HG03457 (cell line): ENCODE measurements around the gene CCDC74B.
"Not testable (repeated sequence)": the region's sequence is repeated elsewhere in the genome, so short reads cannot be mapped to it uniquely, and the experiment has no call there.

Experiments
- ATAC-seq: cut with Tn5 transposase; IDR thresholded peaks from one replicate; pipeline ENCODE4 v1.9.1; 2021; ENCODE audit warnings: moderate number of reproducible peaks; ENCODE audit not compliant: unreplicated experiment

CCDC74B gene

DNA sequence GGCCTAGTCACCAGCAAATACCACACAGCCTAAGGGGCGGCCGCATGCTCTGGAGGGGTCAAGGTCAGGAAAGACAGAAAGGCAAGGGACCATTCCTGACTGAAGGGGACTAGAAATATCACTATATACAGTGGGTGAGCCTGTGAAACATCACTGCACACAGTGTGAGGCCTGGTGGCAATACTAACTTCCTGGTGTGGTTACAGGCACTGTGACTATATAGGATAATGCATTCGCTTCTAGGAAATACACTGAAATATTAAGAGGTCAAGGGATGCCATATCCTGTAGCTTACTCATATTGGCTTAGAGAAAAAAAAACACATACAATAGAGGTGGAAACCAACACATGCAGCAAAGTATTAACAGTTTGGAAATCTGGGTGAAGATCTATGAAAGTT is 24.3 kb upstream of the CCDC74B start:
- not testable (repeated sequence) for ATAC-seq

DNA sequence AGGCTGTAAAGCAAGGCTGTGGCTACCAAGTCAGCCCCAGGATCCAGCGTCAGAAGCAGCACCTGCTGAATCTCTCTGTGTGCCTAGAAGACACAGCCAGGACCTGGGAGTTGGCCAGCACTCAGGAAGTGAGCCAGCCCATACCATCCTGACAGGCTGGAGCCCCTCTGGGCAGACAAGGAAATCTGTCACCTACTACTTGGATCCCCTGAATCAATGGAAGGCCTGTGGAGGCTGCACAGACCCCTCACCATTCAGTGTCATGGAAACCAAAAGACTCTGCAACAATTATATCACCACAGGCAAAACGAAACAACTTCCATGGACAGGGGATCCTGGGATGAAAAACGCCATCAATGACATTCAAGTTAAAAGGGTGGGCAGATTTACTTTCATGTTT is 21.7 kb upstream of the CCDC74B start:
- ATAC-seq = not testable (repeated sequence)

DNA sequence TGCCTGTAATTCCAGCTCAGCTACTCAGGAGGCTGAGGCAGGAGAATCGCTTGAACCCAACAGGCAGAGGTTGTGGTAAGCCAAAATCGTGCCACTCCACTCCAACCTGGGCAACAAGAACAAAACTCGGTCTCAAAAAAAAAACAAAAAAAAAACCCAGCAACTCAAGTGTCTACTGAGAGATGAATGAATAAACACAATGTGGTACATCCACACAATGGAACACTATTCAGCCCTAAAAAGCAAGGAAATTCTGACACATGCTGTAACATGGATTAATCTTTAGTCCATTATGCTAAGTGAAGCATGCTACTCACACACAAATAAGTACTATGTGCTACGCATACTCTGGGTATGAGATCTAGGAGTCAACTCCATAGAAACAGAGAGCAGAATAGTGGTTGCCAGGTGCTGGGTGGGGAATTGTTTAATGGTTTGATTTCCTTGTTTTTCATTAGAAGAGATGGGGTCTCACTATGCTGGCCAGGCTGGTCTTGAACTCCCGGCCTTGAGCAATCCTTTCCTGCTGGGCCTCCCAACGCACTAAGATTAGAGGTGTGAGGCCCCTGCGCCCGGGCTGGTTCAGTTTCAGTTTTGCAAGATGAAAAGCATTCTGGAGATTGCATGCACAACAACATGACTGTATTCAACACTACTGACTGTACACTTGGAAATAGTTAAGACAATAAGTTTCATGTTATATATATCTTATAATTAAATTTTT is 20.5 kb upstream of the CCDC74B start:
- no peak for ATAC-seq

DNA sequence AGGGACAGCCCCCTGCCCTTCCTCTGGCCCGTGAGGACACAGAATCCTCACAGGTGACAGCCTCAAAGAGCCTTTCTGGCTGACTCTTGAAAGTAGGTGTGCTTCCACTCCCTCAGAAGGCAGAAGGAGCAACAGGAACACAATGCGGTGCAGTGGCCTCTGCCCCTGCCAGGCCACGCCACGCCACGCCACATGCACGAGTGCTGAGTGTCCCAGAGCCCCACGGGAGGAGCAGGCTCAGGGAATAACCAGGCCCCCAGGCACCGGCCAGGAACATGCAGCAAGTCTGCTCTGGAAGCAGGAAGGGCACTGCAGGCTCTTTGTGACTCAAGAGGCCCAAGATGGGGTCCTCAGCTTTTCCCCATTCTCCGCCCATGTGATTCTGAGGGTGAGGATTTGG is 18.1 kb upstream of the CCDC74B start:
- no peak for ATAC-seq

- not testable (repeated sequence) for ATAC-seq
Observed at GRCh38 chr2:130162486-130162885, 17.6 kb upstream of the CCDC74B start.

DNA sequence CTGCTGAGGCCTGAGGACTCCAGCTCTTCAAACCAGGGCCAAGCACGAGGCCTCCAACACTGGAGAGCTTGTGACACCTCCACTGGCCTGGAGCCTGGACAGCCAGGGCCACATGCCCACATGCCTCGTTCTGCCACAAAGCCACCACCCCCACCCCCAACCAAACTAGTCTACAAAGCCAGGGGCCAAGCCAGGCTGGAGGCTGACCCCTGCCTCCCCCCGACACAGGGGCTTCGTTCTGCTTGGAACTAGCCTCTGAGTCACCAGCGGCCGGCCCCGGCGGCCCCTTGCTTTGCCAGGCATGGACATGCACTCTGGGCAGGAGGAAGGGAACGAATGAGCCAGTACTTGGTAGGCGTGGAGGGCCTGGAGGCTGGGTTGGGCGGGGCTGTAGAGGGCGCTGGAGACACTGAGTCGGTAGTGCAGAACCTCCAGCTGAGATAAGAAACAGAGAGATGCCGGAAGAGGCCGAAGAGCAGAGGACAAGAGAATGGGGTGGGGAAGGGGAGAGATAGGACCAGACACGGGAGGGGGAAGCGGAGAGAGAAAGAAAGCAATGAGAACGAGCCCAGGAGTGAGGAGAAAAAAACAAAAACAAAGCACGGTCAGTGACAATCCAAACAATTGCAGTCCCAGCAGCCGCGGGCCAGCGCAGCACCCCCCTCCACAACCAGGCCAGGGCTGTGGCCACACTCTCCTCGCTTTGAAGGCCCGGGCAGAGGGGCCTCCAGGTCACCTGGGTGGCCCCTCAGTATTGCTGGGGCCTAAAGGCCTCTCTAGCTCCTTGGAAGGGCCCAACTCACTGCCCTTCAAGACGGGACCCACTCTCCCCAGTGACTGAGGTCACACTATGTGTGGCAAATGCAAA is 16.2 kb upstream of the CCDC74B start:
- not testable (repeated sequence) for ATAC-seq

DNA sequence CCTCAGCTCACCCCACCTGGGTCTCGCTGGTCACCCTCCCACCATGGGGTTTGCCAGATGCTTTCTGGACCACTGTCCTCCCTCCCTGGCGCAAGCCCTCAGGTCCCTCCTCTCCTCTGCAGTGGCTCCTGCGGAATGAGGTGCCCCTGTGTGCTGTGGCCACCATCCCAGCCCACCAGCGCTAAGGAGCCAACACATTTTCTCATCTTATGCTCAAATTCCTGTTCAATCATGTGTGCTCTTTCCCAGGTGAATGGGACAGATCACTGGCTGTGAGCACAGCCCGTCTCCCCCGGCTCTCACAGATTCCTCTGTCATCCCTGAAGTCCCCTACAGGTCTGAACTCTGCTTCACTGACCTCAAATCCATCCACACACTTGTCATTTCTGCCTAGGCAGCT is 15.2 kb upstream of the CCDC74B start:
- no peak for ATAC-seq

GRCh38 chr2:130159376-130159775 is 14.5 kb upstream of the CCDC74B start:
- ATAC-seq = not testable (repeated sequence)

GRCh38 chr2:130158631-130159030 is 13.7 kb upstream of the CCDC74B start:
- ATAC-seq = no peak

GRCh38 chr2:130157825-130158514 is 13.1 kb upstream of the CCDC74B start:
- peak; percentile 85 for ATAC-seq

DNA sequence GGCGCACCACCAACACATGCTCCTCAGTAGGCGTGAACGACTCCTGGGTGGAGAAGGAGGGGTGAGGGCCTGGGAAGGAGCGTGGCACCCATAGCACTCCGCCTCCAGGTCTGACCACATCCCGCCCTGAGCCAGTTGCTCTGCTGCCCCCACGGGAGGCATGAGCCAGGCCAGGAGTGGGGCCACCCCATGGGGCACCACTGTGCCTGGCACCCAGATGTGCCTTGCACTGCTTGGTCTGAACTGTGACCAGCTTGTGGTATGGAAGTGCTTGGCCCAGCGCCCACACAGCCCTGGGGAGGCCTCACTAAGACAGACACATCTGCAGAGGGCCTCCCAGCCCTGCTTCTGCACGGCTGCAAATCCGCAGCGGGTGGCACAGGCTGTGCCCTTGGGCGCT is 12.4 kb upstream of the CCDC74B start:
- peak; percentile 34 for ATAC-seq

- ATAC-seq = no peak
Observed at GRCh38 chr2:130156624-130157004, 11.7 kb upstream of the CCDC74B start.

DNA sequence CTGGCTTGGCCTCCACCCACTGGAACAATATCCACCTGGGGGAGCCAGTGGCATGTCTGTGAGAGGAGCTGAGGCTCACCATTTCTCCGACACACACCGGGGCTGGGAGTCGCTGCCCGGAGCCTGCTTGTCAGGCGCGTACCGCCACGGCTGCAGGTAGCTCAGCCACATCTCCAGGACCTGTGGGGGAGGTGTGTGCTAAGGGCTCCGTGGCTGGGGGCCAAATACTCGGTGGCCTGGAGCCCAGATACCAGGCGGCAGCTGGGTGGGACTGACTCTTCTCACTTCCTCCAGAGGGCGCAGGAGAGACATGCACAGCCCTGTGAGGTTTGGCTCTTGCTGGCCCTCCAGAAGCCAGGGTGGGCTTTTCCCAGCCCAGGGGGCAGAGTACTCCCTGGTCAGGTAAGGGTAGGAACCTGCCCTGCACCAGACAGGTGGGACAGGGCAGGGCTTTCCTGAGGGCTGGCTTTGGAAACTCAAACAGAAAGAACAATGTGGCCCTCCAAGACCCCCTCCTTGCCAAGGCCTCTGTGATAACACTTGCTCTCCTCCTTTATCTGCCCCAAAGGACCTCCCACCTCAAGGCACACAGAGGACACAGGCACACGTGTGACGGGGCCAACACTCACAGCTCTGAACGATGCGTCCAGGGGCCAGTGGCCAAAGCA is 11.2 kb upstream of the CCDC74B start:
- ATAC-seq = not testable (repeated sequence)

DNA sequence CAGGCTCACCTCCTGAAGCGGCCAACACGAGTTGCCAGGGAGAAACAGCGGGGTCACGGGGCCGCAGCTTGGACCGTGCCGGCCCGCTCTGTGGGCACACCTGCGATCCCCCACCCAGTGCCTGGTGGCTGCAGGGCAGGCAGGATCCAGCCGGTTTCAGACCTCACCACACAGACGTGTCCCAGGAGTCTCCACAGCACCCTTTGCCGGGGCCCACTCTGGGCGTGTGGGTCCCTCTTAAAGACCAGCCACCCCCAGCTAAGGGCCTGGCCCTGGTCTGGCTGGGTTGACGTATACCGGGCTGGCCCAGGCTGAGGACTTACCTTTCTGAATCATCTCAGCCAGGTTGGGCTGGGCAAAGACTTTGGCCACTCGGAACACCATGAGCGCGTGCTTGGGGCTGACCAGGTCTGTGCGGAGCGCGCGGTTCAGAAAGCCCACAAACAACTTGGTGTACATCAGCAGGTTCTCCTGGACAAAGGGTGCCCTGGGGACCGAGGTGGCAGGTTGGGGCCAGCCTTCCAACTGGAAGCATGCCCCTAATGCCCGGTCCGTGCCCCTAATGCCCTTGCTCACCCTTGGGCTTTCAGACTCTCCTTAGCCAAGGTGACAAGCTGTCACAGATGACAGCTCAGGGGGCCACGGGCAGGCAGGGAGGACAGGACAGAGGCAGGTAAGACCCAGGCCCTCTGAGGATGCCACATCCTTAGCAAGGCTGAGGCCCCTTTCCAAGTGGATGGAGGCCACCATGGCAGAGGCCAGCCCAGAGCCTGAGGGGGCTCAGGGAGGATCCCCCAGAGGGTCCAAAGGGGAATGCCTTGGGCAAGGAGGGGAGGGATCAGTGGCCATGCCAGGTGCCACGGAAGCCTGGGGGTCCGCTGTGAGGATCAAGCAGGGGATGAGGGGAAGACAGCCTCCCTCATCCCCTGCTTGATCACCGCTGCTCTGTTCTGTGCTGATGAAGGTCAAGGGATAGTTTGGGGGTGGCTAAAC is 10.2 kb upstream of the CCDC74B start:
- ATAC-seq = no peak

DNA sequence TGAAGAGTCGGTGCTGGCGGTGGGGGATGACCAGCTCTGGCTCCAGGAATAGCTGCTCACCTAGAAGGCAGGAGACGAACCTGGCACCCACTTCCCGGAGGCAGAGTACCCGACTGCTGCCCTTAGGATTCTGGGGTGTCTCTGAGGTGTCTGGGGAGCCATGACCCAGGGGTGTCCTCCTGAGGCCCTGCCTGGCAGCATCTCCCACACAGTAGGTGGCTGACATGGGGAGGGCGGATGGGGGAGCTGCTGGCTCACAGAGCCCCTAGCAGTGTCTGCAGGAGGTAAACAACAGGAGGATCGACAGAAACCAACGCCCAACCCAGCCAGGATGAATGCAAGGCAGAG is 9.5 kb upstream of the CCDC74B start:
- not testable (repeated sequence) for ATAC-seq

DNA sequence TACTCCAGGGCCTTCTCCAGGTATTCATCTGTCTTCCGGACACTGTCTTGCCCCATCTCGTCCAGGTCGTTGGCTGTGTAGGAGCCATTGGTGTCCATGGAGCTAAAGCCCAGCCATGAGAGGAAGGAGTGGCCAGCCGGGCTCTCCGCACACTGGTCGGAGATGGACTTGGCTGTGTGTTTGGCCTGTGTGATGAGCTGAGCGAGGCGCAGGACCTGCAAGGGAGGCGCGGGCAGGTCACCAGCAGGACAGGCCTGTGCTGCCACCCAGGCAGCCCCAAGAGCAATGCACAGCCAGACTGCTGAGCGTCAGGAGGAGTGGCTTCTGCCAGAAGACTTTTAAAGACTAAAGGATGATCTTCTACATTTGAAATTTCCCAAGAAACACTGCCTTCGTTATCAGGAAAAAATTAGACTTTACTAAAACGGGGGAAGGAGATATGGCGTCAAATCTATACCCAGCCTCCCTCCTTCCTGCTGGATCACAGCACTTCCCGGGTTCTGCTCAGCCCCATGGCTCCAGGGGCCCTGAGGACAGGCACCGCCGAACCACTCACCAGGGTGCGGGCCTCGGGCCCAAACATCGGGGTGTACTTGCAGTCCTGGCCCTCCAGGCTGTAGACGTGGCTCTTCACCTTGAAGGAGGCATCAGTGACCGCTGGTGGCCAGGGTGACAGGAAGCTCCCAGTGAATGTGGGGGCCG is 9.0 kb upstream of the CCDC74B start:
- not testable (repeated sequence) for ATAC-seq

DNA sequence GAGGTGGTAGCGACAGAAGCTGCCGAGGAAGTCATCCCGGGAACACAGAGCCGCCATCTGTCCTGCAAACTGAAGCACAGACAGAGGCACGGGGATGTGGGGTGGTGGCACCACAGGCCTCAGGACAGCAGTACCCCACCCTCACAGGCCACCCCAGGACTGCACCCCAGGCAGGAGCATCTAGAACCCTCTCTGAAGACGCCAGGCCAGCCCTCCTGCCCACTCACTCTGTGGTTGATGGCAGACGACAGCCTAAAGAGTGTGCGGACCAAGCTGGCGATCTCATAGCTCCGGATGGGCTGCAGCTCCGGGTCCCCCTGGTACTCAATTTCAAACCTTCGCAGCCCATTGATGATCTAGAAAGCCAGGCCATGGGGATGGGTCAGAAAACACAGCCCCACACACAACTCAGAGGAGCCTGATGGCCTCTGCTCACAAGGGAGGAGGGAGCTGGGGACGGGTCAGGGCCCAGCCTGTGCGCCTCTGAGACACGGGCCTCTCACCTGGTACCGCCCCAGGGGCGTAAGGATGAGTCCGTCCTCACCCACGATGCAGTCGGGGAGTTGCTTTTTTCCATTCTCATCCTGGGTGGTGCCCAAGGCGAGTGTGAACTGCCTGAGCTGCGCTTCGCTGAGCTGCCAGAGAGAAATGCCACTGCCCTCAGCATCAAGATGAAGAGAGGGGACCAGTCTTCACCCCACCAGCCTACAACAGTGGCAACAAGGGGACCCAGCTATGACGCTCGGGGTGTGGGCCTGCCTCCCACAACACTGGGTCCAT is 8.1 kb upstream of the CCDC74B start:
- ATAC-seq = no peak

GRCh38 chr2:130152136-130152815 is 7.4 kb upstream of the CCDC74B start:
- not testable (repeated sequence) for ATAC-seq
